HG03575 (cell line): ENCODE data around the gene LCN12.
"Not testable (repeated sequence)": the region's sequence is repeated elsewhere in the genome, so short reads cannot be mapped to it uniquely, and the experiment has no call there.

ENCODE experiments used
- ATAC-seq: cut with Tn5 transposase; IDR thresholded peaks from one replicate; pipeline ENCODE4 v1.9.1; 2021; ENCODE audit not compliant: unreplicated experiment, insufficient number of reproducible peaks, low FRiP score; ENCODE audit errors: extremely low read depth

Gene LCN12

DNA sequence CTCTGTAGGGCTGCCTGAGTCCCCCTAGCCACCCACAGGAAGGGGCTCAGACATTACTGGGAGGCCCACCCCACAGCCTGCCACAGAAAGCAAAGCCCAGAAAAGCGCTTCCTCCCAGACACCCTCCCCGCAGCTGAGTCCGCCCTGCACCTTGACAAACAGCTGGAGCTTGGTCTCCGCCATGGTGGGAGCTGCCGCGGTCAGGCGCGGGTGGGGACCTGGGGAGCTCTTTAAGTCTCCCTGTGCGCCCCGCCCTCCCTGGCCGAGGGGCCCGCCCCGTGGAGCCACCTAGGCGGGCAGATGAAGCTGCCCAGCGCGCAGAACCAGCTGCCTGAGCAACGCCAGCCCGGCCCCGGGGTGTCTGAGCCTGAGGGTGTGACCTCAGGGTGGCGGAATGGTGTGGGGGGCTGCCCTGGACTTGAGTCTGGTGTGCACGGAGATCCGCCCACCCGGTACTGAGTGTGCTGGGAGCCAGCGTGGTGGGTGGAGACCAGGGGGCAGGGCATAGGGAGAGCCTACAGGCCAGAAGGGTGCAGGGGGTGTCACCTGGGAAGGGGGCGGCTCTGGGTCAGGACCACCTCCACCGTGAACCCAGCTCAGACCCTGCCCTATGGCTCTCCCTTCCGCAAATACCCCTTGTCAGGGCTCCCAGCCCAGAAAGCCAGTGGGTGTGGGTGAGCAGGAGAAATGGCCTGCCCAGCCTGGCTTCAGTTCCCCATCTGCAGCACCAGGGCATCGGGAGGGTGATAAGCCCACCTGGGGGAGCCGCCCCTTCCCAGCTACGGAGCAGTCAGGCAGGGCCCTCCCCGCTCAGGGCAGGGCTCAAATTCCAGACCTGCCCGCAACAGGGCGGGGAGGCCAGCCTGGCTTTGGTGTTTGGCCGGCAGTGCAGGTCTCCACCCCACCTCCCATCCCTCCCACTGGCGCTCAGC lies 44.6 kb downstream of the LCN12 start, which contains the start of gene CLIC3:
CLIC3 (minus strand) TSS at position 208 of the 932 bp plus-strand sequence; CDS start at position 183, 25 bp downstream.
- ATAC-seq: no peak

DNA sequence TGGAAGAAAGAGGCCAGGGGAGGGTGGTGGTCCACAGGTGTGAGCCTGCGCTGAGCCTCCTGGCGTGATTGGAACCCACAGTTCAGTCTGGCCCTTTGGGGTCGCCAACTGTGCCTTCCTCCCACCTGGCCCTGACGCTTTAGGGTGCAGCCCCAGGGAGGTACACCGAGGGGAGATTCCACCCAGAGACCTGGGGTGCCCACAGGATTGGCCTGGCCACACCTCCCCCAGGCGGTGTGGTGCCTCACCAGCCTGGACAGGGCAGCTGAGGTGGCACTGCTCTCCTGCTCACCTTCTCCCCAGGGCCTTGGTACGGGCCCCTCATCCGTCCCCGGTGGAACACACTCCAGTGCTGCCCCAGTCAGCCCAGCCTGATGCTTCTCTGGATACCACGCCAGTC lies 45.3 kb downstream of the LCN12 start:
- ATAC-seq: no peak

DNA sequence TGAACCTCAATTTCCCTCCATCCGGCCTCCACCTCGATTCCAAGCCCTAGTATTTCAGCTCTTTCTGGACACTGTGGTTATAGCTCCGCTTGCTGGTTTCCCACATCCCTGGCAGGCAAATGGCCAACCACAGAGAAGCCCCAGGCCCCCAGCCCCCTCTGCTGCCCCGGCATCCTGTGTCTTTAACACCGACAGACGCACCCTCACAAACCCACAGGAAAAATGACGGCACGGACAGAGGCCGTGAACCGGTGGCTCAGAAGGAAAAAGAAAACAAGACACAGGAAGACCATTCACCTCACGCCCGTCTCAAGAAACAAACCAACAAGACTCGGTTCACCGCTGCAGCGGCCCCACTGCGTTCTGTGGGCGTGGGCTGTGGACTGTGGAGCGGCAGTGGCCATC lies 45.8 kb downstream of the LCN12 start:
- no peak for ATAC-seq

DNA sequence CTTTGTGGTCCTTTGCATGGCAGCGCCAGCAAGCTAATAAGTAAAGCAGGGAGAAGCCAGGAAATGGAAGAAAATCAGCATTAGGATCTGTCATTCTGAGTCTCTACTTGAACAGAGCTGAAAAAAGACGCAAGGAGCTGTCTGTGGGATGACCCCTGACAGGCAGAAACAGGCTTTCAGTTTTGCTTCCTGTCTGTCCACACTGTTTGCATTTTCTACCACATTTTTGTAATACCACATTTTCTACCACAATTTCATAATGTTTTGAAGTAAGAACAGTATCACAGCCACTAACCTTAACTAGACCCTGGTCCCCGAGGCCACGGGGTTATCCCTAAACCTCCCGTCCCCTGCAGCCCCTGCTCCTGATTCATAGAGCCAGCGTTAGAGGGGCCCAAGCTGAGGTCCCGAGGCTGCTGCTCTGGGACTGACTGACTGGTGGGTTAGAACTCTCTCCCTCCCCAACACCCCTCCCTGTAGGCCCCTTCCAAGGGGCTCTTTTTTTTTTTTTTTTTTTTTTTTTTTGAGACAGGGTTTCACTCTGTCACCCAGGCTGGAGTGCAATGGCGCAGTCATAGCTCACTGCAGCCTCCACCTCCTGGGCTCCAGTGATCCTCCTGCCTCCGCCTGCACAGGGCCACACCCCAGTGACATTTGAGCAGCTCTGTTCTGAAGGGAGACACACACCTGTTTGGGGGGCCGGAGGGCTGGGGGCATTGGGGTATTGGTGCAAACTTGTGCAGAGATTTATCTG lies 48.3 kb downstream of the LCN12 start:
- ATAC-seq: no peak

DNA sequence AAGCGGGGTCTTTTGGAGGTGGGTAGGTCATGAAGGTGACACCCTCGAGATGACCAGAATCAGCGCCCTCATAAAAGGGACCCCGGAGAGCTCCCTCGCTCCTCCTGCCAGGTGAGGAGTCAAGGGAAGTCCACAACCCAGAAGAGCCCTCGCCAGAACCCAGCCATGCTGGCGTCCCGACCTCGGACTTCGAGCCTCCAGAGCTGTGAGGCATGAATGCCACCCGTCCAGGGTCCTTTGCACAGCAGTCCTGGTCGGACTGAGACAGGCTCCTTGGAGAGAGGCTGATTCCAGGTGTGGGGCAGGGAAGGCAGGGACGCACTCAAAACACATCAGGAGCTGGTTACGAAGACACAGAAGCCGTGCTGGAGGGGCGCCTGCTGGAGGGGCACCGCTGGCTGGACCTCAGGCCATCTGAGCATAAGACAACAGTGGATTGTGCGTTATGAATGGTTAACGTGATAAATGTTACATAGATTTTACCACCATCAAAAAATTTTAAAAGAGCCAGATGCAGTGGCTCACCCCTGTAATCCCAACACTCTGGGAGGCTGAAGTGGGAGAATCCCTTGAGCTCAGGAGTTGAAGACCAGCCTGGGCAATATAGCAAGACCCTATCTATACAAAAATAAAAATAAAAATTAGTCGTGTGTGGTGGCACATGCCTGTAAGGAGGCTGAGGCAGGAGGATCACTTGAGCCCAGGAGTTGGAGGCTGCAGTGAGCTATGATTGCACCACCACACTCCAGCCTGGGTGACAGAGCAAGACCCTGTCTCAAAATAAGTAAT lies 50.0 kb downstream of the LCN12 start:
- ATAC-seq: no peak

DNA sequence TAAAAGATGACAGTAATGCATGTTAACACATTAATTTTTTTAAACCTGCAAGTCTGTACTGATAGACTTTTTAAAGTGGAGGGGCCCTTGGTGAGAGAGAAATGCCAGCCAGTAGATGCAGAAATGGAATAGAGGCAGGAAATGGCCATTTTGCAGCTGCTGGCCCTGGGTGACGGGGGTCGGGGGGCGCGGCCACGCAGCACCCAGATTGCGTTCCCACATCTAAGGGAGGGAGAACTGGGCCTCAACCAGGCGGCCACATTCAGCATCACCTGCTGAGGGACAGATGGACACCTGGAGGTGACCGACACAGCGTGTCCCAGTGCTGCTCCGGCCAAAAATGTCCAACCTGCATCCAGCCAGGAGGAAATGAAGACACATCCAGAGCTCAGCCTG lies 50.6 kb downstream of the LCN12 start:
- ATAC-seq: no peak

DNA sequence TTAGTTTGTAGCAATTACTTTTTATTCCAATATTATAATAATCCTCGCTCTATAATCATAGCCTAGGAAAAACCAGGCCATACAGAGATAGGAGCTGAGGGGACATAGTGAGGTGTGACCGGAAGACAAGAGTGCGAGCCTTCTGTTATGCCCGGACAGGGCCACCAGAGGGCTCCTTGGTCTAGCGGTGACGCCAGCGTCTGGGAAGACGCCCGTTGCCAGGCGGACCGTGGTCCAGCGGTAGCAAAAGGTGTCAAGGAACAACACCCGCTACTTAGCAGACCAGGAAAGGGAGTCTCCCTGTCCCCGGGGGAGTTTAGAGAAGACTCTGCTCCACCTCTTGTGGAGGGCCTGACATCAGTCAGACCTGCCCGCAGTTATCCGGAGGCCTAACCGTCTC lies 52.2 kb downstream of the LCN12 start:
- ATAC-seq: not testable (repeated sequence)
